Epithelial cell of esophagus (primary cell): ENCODE data around the gene MIXL1.
A peak's percentile ranks its signal among the peaks of the same experiment; 100 is the strongest.

Source experiments
- DNase-seq: peaks from one replicate; pipeline ENCODE4 v3.0.0; 2010; ENCODE audit warnings: low read depth
- H3K4me3 ChIP-seq: 2 replicates; pipeline ENCODE4 v1.5.1; 2011; ENCODE audit warnings: mild to moderate bottlenecking, low read length, control low read depth
- CTCF ChIP-seq: IDR thresholded peaks from 2 replicates; pipeline ENCODE4 v1.5.1; 2011; ENCODE audit warnings: low read depth, mild to moderate bottlenecking, low read length, control low read depth, inconsistent platforms; ENCODE audit not compliant: insufficient read depth; ENCODE audit errors: missing control alignments

MIXL1 gene

GRCh38 chr1:226223157-226223785 lies at the start of gene MIXL1:
Gene MIXL1, plus strand, starts transcription at chr1:226223664. Its CDS starts 18 bp downstream, at chr1:226223682.
- H3K4me3 ChIP-seq, result peak within 1 kb of the TSS; percentile 41

GRCh38 chr1:226176870-226177269 lies 46.6 kb upstream of the MIXL1 start:
- H3K4me3 ChIP-seq, result no peak overlapping the region
- TF ChIP-seq CTCF, result no peak
- DNase-seq, result no peak

More at GRCh38 chr1:226223157-226223785, at the start of gene MIXL1:
- no peak for TF ChIP-seq CTCF
- no peak for DNase-seq

- DNase-seq, result peak; percentile 65
- no peak overlapping the region for H3K4me3 ChIP-seq
- TF ChIP-seq CTCF, result peak; percentile 44
Measured at GRCh38 chr1:226181996-226182714, 41.3 kb upstream of the MIXL1 start.

GRCh38 chr1:226185141-226186036 lies 38.1 kb upstream of the MIXL1 start:
- peak; percentile 22 for DNase-seq
- TF ChIP-seq CTCF, result no peak

GRCh38 chr1:226186124-226187018 lies 37.1 kb upstream of the MIXL1 start, which contains the start of gene ACBD3:
Gene ACBD3, minus strand, starts transcription at chr1:226186741. Its CDS starts 66 bp downstream, at chr1:226186675.
- peak within 1 kb of the TSS; percentile 87 for H3K4me3 ChIP-seq
- no peak for TF ChIP-seq CTCF
- peak; percentile 74 for DNase-seq

More at GRCh38 chr1:226185141-226186036, 38.1 kb upstream of the MIXL1 start:
- H3K4me3 ChIP-seq, result peak overlapping the region; percentile 87

- TF ChIP-seq CTCF, result no peak
- no peak for DNase-seq
- H3K4me3 ChIP-seq, result peak overlapping the region; percentile 87
Measured at GRCh38 chr1:226187019-226187322, 36.5 kb upstream of the MIXL1 start.
